Esophagus squamous epithelium (tissue), 5 donors: ENCODE measurements around the gene VSNL1. TPM values are rescaled to one million over a fixed set of nuclear protein-coding genes. Genes with fewer than 3 reads are reported as not detected.

ENCODE experiments used
- DNase-seq: peaks from one replicate; lab custom pipeline; 2025; lab: John Stamatoyannopoulos, UW
- H3K27ac ChIP-seq, 4 donors: fragments of 200-600 bp; sonication (generic); one replicate each; pipeline ENCODE4 v1.5.1; 2016 to 2019; ENCODE audit warnings: mild to moderate bottlenecking in 1 of 4
- H3K27me3 ChIP-seq, 4 donors: fragments of 200-600 bp; sonication (generic); 1 replicate in 3 of 4; 2 replicates in 1 of 4; pipeline versions ENCODE4 v1.5.1 to v1.6.0; 2017 to 2021; ENCODE audit warnings: antibody characterized with exemption in 1 of 4
- H3K36me3 ChIP-seq, 3 donors: fragments of 200-600 bp; sonication (generic); one replicate each; pipeline ENCODE4 v1.5.1; 2016 to 2019
- H3K4me1 ChIP-seq, 3 donors: fragments of 200-600 bp; sonication (generic); one replicate each; pipeline ENCODE4 v1.5.1; 2017 to 2019
- H3K4me3 ChIP-seq, 4 donors: fragments of 200-600 bp; sonication (generic); 1 replicate in 3 of 4; 2 replicates in 1 of 4; pipeline ENCODE4 v1.5.1; 2016 to 2019; ENCODE audit warnings: mild to moderate bottlenecking in 2 of 4, moderate library complexity in 1 of 4
- H3K9me3 ChIP-seq, 3 donors: fragments of 200-600 bp; sonication (generic); one replicate each; pipeline ENCODE4 v1.5.1; 2016 to 2019
- POLR2A ChIP-seq, 4 donors: fragments of 450-650 bp; IDR thresholded peaks; one replicate each; pipeline ENCODE4 v1.6.1; 2017; ENCODE audit warnings: antibody characterized with exemption in 4 of 4, mild to moderate bottlenecking in 4 of 4, moderate library complexity in 3 of 4
- WGBS, 2 donors: methylation state at CpG; one replicate each; pipeline ENCODE4 v1.1.5; 2018; 5-methylcytosine and 5-hydroxymethylcytosine counted together
- intact Hi-C: fragments of 100-400 bp; cut with DNase I; formaldehyde crosslinking; loops from one replicate; pipeline ENCODE4 v1.15.0; 2022
- total RNA-seq, 4 donors: library from RNA; depleted of rRNA; stranded (reverse); fragments of >200 nt; gene quantifications; one replicate each; pipeline ENCODE4 v1.1.0, GENCODE V29; 2016
- TF ChIP-seq, protein P1 (sequence below), 6 experiments: fragments of 450-650 bp in 4 of 6; fragments of 200-600 bp in 2 of 6; sonication (generic) in 2 of 6; IDR thresholded peaks; one replicate each; pipeline ENCODE4 v1.5.1; 2016 to 2019; ENCODE audit warnings: antibody characterized with exemption in 6 of 6, mild to moderate bottlenecking in 4 of 6, moderate library complexity in 4 of 6
- donor health status: DM: yes; HTN: yes; CAD: no.

The VSNL1 gene
- total RNA-seq, 4 donors from 2014 or later = 39.1 to 88.3 (median 51.0) TPM

DNA sequence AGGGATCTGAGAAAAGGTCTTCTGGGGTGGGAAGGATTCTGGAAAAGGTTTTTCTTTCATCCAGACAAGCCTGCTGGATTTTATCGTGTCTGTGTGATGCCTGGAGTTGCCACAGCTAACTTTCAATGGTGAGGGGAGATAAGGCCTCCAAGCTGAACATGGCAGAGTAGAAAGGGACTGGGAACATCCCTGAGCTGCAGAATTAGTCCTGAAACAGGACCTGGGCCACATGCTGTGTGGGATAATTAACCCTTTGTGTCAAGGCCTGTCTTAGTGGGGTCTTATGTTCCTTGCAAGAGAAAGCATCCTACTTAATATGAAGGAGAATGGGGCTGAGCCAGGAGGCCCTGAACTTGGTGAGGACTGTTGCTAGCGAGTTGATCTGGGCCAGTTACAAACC lies 66.4 kb downstream of the VSNL1 start:
- peaks cover 0 to 3% (median 0%) of the 10 kb centered on the region in 3 donors for H3K36me3 ChIP-seq
- no peak overlapping the region for H3K4me3 ChIP-seq
- H3K27me3 ChIP-seq = no peaks in the 10 kb centered on the region
- 85 to 90% methylated on average over 1 to 2 of the region's 2 CpGs for WGBS, 2 donors
- no peak overlapping the region for H3K27ac ChIP-seq
- no peaks in the 10 kb centered on the region for H3K9me3 ChIP-seq
- no peak for DNase-seq
- H3K4me1 ChIP-seq = peaks cover 0 to 5% (median 0%) of the 10 kb centered on the region in 3 donors
- TF ChIP-seq POLR2A (IDR thresholded peaks at IDR 0.05) = no peak
- TF ChIP-seq, protein P1, sequence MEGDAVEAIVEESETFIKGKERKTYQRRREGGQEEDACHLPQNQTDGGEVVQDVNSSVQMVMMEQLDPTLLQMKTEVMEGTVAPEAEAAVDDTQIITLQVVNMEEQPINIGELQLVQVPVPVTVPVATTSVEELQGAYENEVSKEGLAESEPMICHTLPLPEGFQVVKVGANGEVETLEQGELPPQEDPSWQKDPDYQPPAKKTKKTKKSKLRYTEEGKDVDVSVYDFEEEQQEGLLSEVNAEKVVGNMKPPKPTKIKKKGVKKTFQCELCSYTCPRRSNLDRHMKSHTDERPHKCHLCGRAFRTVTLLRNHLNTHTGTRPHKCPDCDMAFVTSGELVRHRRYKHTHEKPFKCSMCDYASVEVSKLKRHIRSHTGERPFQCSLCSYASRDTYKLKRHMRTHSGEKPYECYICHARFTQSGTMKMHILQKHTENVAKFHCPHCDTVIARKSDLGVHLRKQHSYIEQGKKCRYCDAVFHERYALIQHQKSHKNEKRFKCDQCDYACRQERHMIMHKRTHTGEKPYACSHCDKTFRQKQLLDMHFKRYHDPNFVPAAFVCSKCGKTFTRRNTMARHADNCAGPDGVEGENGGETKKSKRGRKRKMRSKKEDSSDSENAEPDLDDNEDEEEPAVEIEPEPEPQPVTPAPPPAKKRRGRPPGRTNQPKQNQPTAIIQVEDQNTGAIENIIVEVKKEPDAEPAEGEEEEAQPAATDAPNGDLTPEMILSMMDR (IDR thresholded peaks at IDR 0.05) = no peak
- intact Hi-C loops = no loop called here

DNA sequence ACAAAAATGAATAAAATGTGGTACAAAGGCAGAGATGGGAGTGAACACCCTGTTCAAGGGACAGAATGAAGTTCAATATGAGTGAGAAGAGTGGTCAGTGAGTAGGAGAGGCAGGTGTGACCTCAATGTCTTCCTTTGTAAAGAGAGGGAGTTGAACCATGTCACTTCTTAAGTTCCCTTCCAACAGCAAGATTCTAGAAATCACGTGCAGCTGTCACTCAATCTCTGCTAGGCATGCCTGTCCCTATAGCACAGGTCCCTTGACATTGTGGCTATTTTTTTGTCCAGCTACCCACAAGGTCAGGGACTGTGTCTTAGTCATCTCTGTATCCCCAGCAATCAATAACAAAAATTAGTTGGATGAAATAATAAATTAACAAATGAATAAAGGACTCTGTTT lies 66.9 kb downstream of the VSNL1 start:
- Histone ChIP-seq H3K27me3 (no peaks in the 10 kb centered on the region), H3K4me1 (peaks cover 0 to 5% (median 0%) of the 10 kb centered on the region in 3 donors), H3K9me3 (no peaks in the 10 kb centered on the region), H3K4me3 (no peak overlapping the region), H3K27ac (no peak overlapping the region), H3K36me3 (no peaks in the 10 kb centered on the region)
- intact Hi-C loops = no loop called here
- no peak for TF ChIP-seq POLR2A (IDR thresholded peaks at IDR 0.05)
- TF ChIP-seq, protein P1 (IDR thresholded peaks at IDR 0.05) = no peak
- 58 to 92% methylated on average over 1 of the region's 1 CpG for WGBS, 2 donors
- DNase-seq = no peak

DNA sequence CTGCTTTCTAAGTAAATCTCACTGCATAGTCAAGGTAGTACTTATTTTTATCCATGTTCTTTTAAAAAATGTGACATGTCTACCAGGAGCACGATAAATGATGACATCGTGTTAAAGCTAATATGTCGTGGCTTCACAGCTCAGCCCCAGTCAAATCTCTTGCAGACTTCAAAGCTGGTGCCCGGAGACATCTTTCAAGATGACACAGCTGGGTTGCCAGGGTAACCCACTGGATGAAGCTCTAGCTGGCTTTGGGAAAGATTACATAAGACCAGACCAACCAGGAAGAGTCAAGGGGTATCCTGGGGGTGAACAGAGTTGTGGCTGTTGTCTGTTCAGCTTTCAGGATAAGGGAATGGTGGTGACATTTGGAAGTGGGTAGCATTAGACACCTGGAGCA lies 67.8 kb downstream of the VSNL1 start:
- no peaks in the 10 kb centered on the region for H3K36me3 ChIP-seq
- WGBS, 2 donors = 49 to 64% methylated on average over 4 of the region's 4 CpGs
- no peak overlapping the region for H3K4me3 ChIP-seq
- no peaks in the 10 kb centered on the region for H3K9me3 ChIP-seq
- no peak for DNase-seq
- no peak overlapping the region for H3K27ac ChIP-seq
- intact Hi-C loops = no loop called here
- H3K4me1 ChIP-seq = peaks cover 0 to 5% (median 0%) of the 10 kb centered on the region in 3 donors
- no peaks in the 10 kb centered on the region for H3K27me3 ChIP-seq
- TF ChIP-seq POLR2A (IDR thresholded peaks at IDR 0.05) = no peak
- TF ChIP-seq, protein P1 (IDR thresholded peaks at IDR 0.05) = no peak

DNA sequence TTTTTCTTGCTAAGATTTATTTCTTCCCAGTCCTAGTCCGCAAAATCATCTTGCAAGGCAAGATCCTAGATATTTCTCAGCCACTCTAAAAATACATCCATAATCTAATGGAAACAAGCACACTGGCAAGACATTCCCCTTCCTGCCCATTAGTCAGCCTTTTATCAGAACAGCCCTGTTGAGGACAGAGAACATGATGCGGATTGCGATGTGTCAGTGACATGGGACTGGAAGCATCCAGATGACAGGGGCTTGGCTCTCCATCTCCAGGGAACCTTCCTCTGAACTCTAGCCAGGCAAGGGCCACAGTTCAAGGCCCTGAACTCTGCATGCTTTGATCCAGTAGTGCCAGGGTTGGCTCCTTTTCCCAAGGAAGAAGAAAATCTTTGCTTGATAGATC lies 70.0 kb downstream of the VSNL1 start:
- intact Hi-C loops = no loop called here
- Histone ChIP-seq H3K27ac (no peak overlapping the region), H3K9me3 (no peaks in the 10 kb centered on the region), H3K27me3 (no peaks in the 10 kb centered on the region), H3K4me3 (no peak overlapping the region), H3K4me1 (peaks cover 0 to 7% (median 3%) of the 10 kb centered on the region in 3 donors), H3K36me3 (no peaks in the 10 kb centered on the region)
- no peak for TF ChIP-seq POLR2A (IDR thresholded peaks at IDR 0.05)
- TF ChIP-seq, protein P1 (IDR thresholded peaks at IDR 0.05) = no peak
- WGBS, 2 donors = 56 to 86% methylated on average over 3 of the region's 3 CpGs
- no peak for DNase-seq

DNA sequence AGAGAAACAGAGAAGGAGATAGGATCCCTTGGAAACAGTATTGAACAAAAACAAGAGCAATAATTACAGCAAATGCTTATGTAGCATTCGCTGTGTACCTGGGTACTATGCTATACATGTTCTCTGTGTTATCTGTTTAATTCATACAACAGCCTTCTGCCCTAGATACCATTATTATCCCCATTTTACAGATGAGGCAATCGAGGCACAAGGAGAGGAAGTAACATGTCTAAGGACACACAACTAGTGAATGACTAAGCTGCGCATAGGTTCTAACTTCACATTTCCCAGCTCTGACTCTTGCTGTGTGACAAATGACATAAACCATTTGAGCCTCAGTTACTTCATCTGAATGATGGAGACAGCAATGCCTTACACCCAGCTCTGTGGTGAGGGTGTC lies 70.5 kb downstream of the VSNL1 start:
- no peaks in the 10 kb centered on the region for H3K27me3 ChIP-seq
- TF ChIP-seq POLR2A (IDR thresholded peaks at IDR 0.05) = no peak
- TF ChIP-seq, protein P1 (IDR thresholded peaks at IDR 0.05) = no peak
- H3K4me1 ChIP-seq = peaks cover 0 to 12% (median 8%) of the 10 kb centered on the region in 3 donors
- H3K9me3 ChIP-seq = no peaks in the 10 kb centered on the region
- H3K27ac ChIP-seq = no peak overlapping the region
- DNase-seq = no peak
- no peak overlapping the region for H3K4me3 ChIP-seq
- 86 to 96% methylated on average over 3 of the region's 3 CpGs for WGBS, 2 donors
- intact Hi-C loops = no loop called here
- no peaks in the 10 kb centered on the region for H3K36me3 ChIP-seq
